PC-9 (cell line): ENCODE data around the gene MRPL12. TPM values are rescaled to one million over a fixed set of nuclear protein-coding genes. Genes with fewer than 3 reads are reported as not detected.
A peak's percentile ranks its signal among the peaks of the same experiment; 100 is the strongest.

ENCODE experiments used
- BruUV-seq: library from RNA; stranded (reverse); fragments of 400-500 nt; replicated peaks from 2 replicates; lab custom pipeline; 2021; lab: Mats Ljungman, UMichigan
- CTCF ChIA-PET: fragments of 300-600 bp; sonication (Branson Sonifier 250); formaldehyde crosslinking; loops from one replicate; lab custom pipeline; 2022; ENCODE audit warnings: antibody characterized with exemption; lab: Charles Lee
- POLR2A ChIA-PET: fragments of 300-600 bp; sonication (Branson Sonifier 250); formaldehyde crosslinking; loops from one replicate; lab custom pipeline; 2022; ENCODE audit warnings: antibody characterized with exemption; ENCODE audit not compliant: unreplicated experiment; lab: Charles Lee
- DNase-seq, 2 experiments: peaks; one replicate each; pipeline versions ENCODE4 v3.0.0 to v3.0.0-alpha.2; 2015 to 2022; ENCODE audit warnings: mixed read lengths in 1 of 2
- H2AFZ ChIP-seq: fragments of 200-600 bp; sonication (generic); 2 replicates; pipeline ENCODE4 v1.8.1; 2017; ENCODE audit warnings: antibody characterized with exemption
- H3F3A ChIP-seq: fragments of 200-600 bp; sonication (generic); 2 replicates; pipeline ENCODE4 v1.8.1; 2017; ENCODE audit warnings: antibody characterized with exemption, mild to moderate bottlenecking, low read depth; ENCODE audit not compliant: insufficient read depth
- H3K27ac ChIP-seq: fragments of 200-600 bp; sonication (generic); 2 replicates; pipeline ENCODE4 v1.6.1; 2016; ENCODE audit warnings: mixed run types
- H3K27me3 ChIP-seq: fragments of 200-600 bp; sonication (generic); 2 replicates; pipeline ENCODE4 v1.6.1; 2016; ENCODE audit warnings: low read depth, mixed run types; ENCODE audit not compliant: insufficient read depth
- H3K36me3 ChIP-seq: fragments of 200-600 bp; sonication (generic); 2 replicates; pipeline ENCODE4 v1.6.1; 2016; ENCODE audit warnings: low read depth, mixed run types
- H3K4me1 ChIP-seq: fragments of 200-600 bp; sonication (generic); replicated peaks from 2 replicates; pipeline ENCODE4 v1.6.1; 2016; ENCODE audit warnings: mixed run types; ENCODE audit not compliant: insufficient read depth
- H3K4me2 ChIP-seq: fragments of 200-600 bp; sonication (generic); 2 replicates; pipeline ENCODE4 v1.6.1; 2017; ENCODE audit warnings: mixed run types
- H3K4me3 ChIP-seq: fragments of 200-600 bp; sonication (generic); 2 replicates; pipeline ENCODE4 v1.6.1; 2016; ENCODE audit warnings: mixed run types
- H3K79me2 ChIP-seq: fragments of 200-600 bp; sonication (generic); 2 replicates; pipeline ENCODE4 v1.6.1; 2017; ENCODE audit warnings: low read depth, mixed run types
- H3K9me2 ChIP-seq: fragments of 200-600 bp; sonication (generic); 2 replicates; pipeline ENCODE4 v1.8.1; 2017; ENCODE audit warnings: mild to moderate bottlenecking; ENCODE audit not compliant: insufficient read depth
- H3K9me3 ChIP-seq: fragments of 200-600 bp; sonication (generic); 2 replicates; pipeline ENCODE4 v1.8.1; 2016; ENCODE audit warnings: low read depth; ENCODE audit not compliant: insufficient read depth
- H4K20me1 ChIP-seq: fragments of 200-600 bp; sonication (generic); 2 replicates; pipeline ENCODE4 v1.8.1; 2017; ENCODE audit not compliant: insufficient read depth
- CTCF ChIP-seq: fragments of 200-600 bp; sonication (generic); conservative IDR thresholded peaks from 2 replicates; pipeline ENCODE4 v1.6.1; 2017; ENCODE audit warnings: mixed run types, antibody characterized with exemption, mild to moderate bottlenecking, moderate library complexity
- EZH2 ChIP-seq: fragments of 200-600 bp; sonication (generic); IDR thresholded peaks from 2 replicates; pipeline ENCODE4 v1.8.0; 2017; ENCODE audit warnings: antibody characterized with exemption, low read depth
- intact Hi-C: fragments of 100-400 bp; cut with micrococcal nuclease; formaldehyde crosslinking; loops from one replicate; pipeline ENCODE4 v1.10.0; 2022; ENCODE audit not compliant: unreplicated experiment
- total RNA-seq: library from RNA; stranded (reverse); gene quantifications from 2 replicates; pipeline ENCODE4 v1.2.3, GENCODE V29; 2021

Gene MRPL12
- total RNA-seq, 1 experiment from 2014 or later, result 98.6 TPM

- Histone ChIP-seq H3K9me2 (no peaks in the 10 kb centered on the region), H3K4me3 (no peak overlapping the region), H3K27me3 (no peaks in the 10 kb centered on the region), H3K4me1 (peaks cover 3% of the 10 kb centered on the region; the same call in 1 of the 2 replicates), H2AFZ (no peak overlapping the region), H3K36me3 (no peaks in the 10 kb centered on the region), H3K9me3 (no peaks in the 10 kb centered on the region), H3K4me2 (no peak overlapping the region), H3K79me2 (peaks cover 9% of the 10 kb centered on the region), H3F3A (no peaks in the 10 kb centered on the region; the same call in 1 of the 2 replicates), H4K20me1 (peaks cover 4% of the 10 kb centered on the region; the same call in 1 of the 2 replicates), H3K27ac (no peak overlapping the region)
- ChIA-PET CTCF (no interaction called here), POLR2A (no interaction called here)
- no peak for DNase-seq
- BruUV-seq, result no TSS peak
- TF ChIP-seq EZH2, result no peak
- TF ChIP-seq CTCF, result no peak
- intact Hi-C loops, result no loop called here
Observed at GRCh38 chr17:81696218-81696941, 6.8 kb upstream of the MRPL12 start.

- H3K79me2 ChIP-seq, result peaks cover 19% of the 10 kb centered on the region
- no peaks in the 10 kb centered on the region for H3K9me3 ChIP-seq
- no peak overlapping the region for H3K4me3 ChIP-seq
- no peak for DNase-seq
- no peaks in the 10 kb centered on the region for H3K36me3 ChIP-seq
- ChIA-PET POLR2A (no interaction called here), CTCF (no interaction called here)
- H4K20me1 ChIP-seq, result peaks cover 4% of the 10 kb centered on the region; the same call in 1 of the 2 replicates
- H3F3A ChIP-seq, result peaks cover 10% of the 10 kb centered on the region
- no peak overlapping the region for H3K4me2 ChIP-seq
- no peak overlapping the region for H3K27ac ChIP-seq
- no peaks in the 10 kb centered on the region for H3K27me3 ChIP-seq
- no peak overlapping the region for H2AFZ ChIP-seq
- no peaks in the 10 kb centered on the region for H3K9me2 ChIP-seq
- intact Hi-C loops, result no loop called here
- no peak for TF ChIP-seq CTCF
- no TSS peak for BruUV-seq
- H3K4me1 ChIP-seq, result peaks cover 7% of the 10 kb centered on the region; the same call in 1 of the 2 replicates
Observed at GRCh38 chr17:81697261-81698044, 5.7 kb upstream of the MRPL12 start.

- no peaks in the 10 kb centered on the region for H3K9me2 ChIP-seq
- H3K27me3 ChIP-seq, result no peaks in the 10 kb centered on the region
- peaks cover 45% of the 10 kb centered on the region for H3K79me2 ChIP-seq
- ChIA-PET POLR2A (interaction anchor here (0.7 kb wide), 1 partner anchor 9 kb away, joined by 4 read pairs; no protein-coding TSS in a partner anchor), CTCF (no interaction called here)
- no peak overlapping the region for H3K27ac ChIP-seq
- no peaks in the 10 kb centered on the region for H3K36me3 ChIP-seq
- no peak overlapping the region for H2AFZ ChIP-seq
- H3K4me1 ChIP-seq, result peaks cover 7% of the 10 kb centered on the region
- peaks cover 4% of the 10 kb centered on the region; the same call in 1 of the 2 replicates for H4K20me1 ChIP-seq
- H3K4me3 ChIP-seq, result no peak overlapping the region
- TF ChIP-seq EZH2 (no peak), CTCF (no peak)
- no peaks in the 10 kb centered on the region for H3K9me3 ChIP-seq
- H3F3A ChIP-seq, result peaks cover 22% of the 10 kb centered on the region
- no TSS peak for BruUV-seq
- DNase-seq, result no peak
- peak overlapping the region; percentile 91; the same call in 1 of the 2 replicates for H3K4me2 ChIP-seq
- intact Hi-C loops, result no loop called here
Observed at GRCh38 chr17:81700353-81701287, 2.5 kb upstream of the MRPL12 start.
